Mammary epithelial cell (primary cell): ENCODE measurements around the gene SMIM29.

Experiments used
- CTCF ChIP-seq, 2 donors: IDR thresholded peaks in 1 of 2; conservative IDR thresholded peaks in 1 of 2; 2 replicates each; pipeline ENCODE4 v1.5.1; 2011 to 2012; ENCODE audit warnings: inconsistent platforms in 2 of 2, low read length in 2 of 2, mild to moderate bottlenecking in 2 of 2, control low read depth in 1 of 2, low read depth in 1 of 2; ENCODE audit not compliant: insufficient read depth in 1 of 2; ENCODE audit errors: extremely low read depth in 1 of 2
- EZH2 ChIP-seq: IDR thresholded peaks from 2 replicates; pipeline ENCODE4 v1.6.1; 2012; ENCODE audit warnings: low read length, inconsistent platforms, borderline replicate concordance

DNA sequence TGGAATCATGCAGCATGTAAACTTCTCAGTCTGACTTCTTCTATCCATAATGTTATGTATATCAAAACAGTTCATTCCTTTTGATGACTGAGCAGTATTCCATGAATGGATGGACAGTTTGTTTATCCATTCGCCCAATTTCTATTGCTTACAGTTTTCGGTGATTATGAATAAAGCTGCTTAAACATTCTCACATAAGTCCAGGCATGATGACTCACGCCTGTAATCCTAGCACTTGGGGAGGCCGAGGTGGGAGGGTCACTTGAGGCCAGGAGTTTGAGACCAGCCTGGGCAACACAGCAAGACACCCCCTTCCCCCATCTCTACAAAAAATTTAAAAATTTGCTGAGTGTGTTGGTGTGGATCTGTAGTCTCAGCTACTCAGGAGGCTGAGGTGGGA lies 35.0 kb downstream of the SMIM29 start:
- no peak for TF ChIP-seq CTCF (conservative IDR thresholded peaks at IDR 0.05 in 1 of 2, IDR thresholded peaks at IDR 0.05 in 1 of 2; ENCODE audit: extremely low read depth in 1 of 2, insufficient read depth in 1 of 2, low read depth in 1 of 2, low read length in 2 of 2)
- no peak for TF ChIP-seq EZH2
